Measurements from ENCODE around the gene KCNJ8.

KCNJ8 gene

DNA sequence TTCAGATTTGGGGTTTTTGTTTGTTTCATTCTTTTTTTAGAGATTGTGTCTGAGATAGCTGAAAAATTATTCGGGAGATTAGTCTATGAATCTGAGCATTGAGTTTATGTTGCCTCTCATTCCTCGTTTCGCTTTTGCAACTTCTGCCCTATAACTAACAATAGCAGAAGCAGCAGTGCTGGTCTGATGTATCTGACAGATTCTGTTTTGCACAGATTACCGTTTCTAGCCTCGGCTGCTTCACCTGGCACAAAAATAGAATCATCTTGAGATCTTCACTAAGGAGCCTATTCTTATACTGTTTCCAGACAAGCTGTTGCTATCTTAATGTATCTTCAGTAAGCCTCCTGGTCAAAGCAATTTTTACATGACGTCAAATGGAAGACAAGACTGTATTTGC lies 29.2 kb downstream of the KCNJ8 start:
- TF ChIP-seq CTCF (IDR thresholded peaks at IDR 0.05): no peak
- no peak for TF ChIP-seq ZFX (IDR thresholded peaks at IDR 0.05; ENCODE audit: borderline replicate concordance)
- no peak overlapping the region for H3K27ac ChIP-seq

DNA sequence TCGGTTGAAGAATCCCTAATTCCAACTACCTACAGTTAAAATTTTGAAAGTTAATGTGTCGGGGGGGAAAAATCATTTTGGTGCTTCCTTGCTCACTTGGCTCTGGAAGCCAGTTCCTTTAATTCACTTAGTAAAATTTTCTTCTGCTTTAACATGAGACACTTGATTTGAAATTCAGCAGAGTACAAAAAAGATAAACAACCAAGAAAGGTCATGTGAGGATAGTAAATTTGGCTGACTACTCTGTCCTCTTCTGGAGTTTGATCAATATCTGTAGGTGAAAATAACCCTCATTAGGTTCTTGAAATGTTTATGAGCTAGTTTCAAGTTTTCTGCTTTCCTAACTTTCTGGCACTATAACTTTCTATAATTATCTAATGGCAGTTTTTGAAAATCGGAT lies 43.4 kb downstream of the KCNJ8 start:
- TF ChIP-seq CTCF (IDR thresholded peaks at IDR 0.05): no peak
- no peak for TF ChIP-seq ZFX (IDR thresholded peaks at IDR 0.05; ENCODE audit: borderline replicate concordance)
- 0 out of 2 replicates have a peak overlapping the region, but pooled peaks have one; percentile 2 for H3K27ac ChIP-seq

DNA sequence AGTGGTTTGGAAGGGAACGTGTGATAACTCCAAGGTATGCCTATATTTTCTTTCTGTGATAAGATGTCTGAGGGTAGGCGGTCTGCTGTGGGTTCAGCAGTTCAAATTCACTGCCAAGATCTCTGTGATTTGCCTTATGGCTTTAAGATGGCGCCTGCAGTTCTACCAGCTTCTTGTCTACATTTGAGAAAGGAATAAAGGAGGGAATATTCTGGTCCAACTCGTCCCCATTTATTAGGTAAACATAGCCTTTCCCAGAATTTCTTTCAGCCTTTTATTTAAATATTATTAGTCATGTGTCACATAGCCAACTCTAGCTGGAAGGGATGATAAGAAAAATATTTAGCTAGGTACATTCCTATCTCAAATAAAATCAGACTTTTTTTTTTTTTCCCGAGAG lies 48.8 kb downstream of the KCNJ8 start:
- H3K27ac ChIP-seq: no peak overlapping the region
- no peak for TF ChIP-seq CTCF (IDR thresholded peaks at IDR 0.05)
- TF ChIP-seq ZFX (IDR thresholded peaks at IDR 0.05; ENCODE audit: borderline replicate concordance): no peak

- H3K27ac ChIP-seq: no peak overlapping the region
- TF ChIP-seq ZFX (IDR thresholded peaks at IDR 0.05; ENCODE audit: borderline replicate concordance): no peak
- no peak for TF ChIP-seq CTCF (IDR thresholded peaks at IDR 0.05)
These were observed 55.4 kb downstream of the KCNJ8 start for GRCh38 chr12:21718944-21719650.

GRCh38 chr12:21718403-21718802 lies 56.1 kb downstream of the KCNJ8 start:
- H3K27ac ChIP-seq: no peak overlapping the region
- TF ChIP-seq ZFX (IDR thresholded peaks at IDR 0.05; ENCODE audit: borderline replicate concordance) (no peak), CTCF (IDR thresholded peaks at IDR 0.05) (no peak)

- H3K27ac ChIP-seq: no peak overlapping the region
- TF ChIP-seq CTCF (IDR thresholded peaks at IDR 0.05) (no peak), ZFX (IDR thresholded peaks at IDR 0.05; ENCODE audit: borderline replicate concordance) (no peak)
These were observed 56.7 kb downstream of the KCNJ8 start for GRCh38 chr12:21717767-21718166.

DNA sequence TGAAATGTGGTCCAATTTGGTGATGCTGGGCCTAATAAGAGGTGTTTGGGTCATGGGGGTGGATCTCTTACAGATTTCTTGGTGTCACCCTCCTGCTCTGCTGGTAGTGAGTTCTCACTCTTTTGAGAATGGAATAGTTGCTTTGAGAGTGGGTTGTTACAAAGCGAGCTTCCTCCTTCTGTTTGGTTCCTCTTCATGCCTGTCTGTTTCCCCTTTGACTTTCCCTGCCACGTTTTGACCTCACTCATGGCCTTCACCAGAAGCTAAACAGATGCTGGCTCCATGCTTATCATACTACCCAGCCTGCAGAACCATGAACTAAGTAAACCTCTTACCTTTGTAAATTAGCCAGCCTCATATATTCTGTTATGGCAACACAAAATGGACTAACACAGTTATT lies 59.1 kb downstream of the KCNJ8 start:
- TF ChIP-seq ZFX (IDR thresholded peaks at IDR 0.05; ENCODE audit: borderline replicate concordance): no peak
- no peak for TF ChIP-seq CTCF (IDR thresholded peaks at IDR 0.05)
- H3K27ac ChIP-seq: no peak overlapping the region
